GM12878 (cell line): ENCODE data around the gene SLC15A3. TPM values are rescaled to one million over a fixed set of nuclear protein-coding genes. Genes with fewer than 3 reads are reported as not detected.

ENCODE experiments used
- ATAC-seq: fragments of 200-7000 bp; cut with Tn5 transposase; 3 replicates; pipeline ENCODE4 v1.9.1; 2020; ENCODE audit warnings: mild to moderate bottlenecking, moderate library complexity
- BruUV-seq: library from RNA; stranded (reverse); fragments of 400-500 nt; replicated peaks from 2 replicates; lab custom pipeline; 2021; lab: Mats Ljungman, UMichigan
- CTCF ChIA-PET: fragments of 300-600 bp; sonication (Branson Sonifier 250); formaldehyde crosslinking; extraction: SDS; loops from one replicate; lab custom pipeline; 2021; ENCODE audit warnings: inconsistent platforms; lab: Yijun Ruan, JAX
- POLR2A ChIA-PET: fragments of 350-600 bp; formaldehyde crosslinking; extraction: SDS; loops from one replicate; lab custom pipeline; 2021; ENCODE audit warnings: inconsistent platforms; lab: Charles Lee
- RAD21 ChIA-PET: fragments of 300-600 bp; sonication (Branson Sonifier 250); formaldehyde crosslinking; loops from one replicate; lab custom pipeline; 2023; ENCODE audit warnings: antibody characterized with exemption; ENCODE audit not compliant: unreplicated experiment; lab: Charles Lee
- SMC1A ChIA-PET: fragments of 300-600 bp; sonication (Branson Sonifier 250); formaldehyde crosslinking; loops from one replicate; lab custom pipeline; 2023; ENCODE audit not compliant: unreplicated experiment, uncharacterized antibody; lab: Charles Lee
- DNase-seq: peaks from one replicate; pipeline ENCODE4 v3.0.0-alpha.2; 2011; ENCODE audit warnings: low read depth, low spot score
- FAIRE-seq: peaks from 3 replicates; lab custom pipeline; 2011; peaks lifted over from hg19 to GRCh38; lab: Jason Lieb, UNC
- H2AFZ ChIP-seq: 2 replicates; pipeline ENCODE4 v1.6.0; 2011; ENCODE audit warnings: low read depth, low read length, control low read depth; ENCODE audit not compliant: control insufficient read depth
- H3K27ac ChIP-seq: 2 replicates; pipeline ENCODE4 v1.5.1; 2011; ENCODE audit warnings: control low read depth; ENCODE audit not compliant: control insufficient read depth, insufficient read depth
- H3K27me3 ChIP-seq, 2 experiments: replicated peaks in 1 of 2; 2 replicates each; pipeline versions ENCODE4 v1.6.0 to v1.6.1; 2011; ENCODE audit warnings: low read length in 1 of 2; ENCODE audit not compliant: control insufficient read depth in 2 of 2, insufficient read depth in 2 of 2
- H3K36me3 ChIP-seq, 2 experiments: 2 replicates each; pipeline ENCODE4 v1.5.1; 2011; ENCODE audit warnings: low read length in 1 of 2; ENCODE audit not compliant: control insufficient read depth in 2 of 2, insufficient read depth in 2 of 2
- H3K4me1 ChIP-seq: 2 replicates; pipeline ENCODE4 v1.6.1; 2011; ENCODE audit warnings: mild to moderate bottlenecking, low read length, moderate library complexity, mixed read lengths; ENCODE audit not compliant: control insufficient read depth, insufficient read depth
- H3K4me2 ChIP-seq: 2 replicates; pipeline ENCODE4 v1.6.0; 2011; ENCODE audit warnings: control low read depth; ENCODE audit not compliant: control insufficient read depth, insufficient read depth
- H3K4me3 ChIP-seq: fragments of 200-600 bp; sonication (generic); 2 replicates; pipeline ENCODE4 v1.5.1; 2016
- H3K79me2 ChIP-seq: 2 replicates; pipeline ENCODE4 v1.6.0; 2011; ENCODE audit warnings: low read length; ENCODE audit not compliant: control insufficient read depth, insufficient read depth
- H3K9ac ChIP-seq: 2 replicates; pipeline ENCODE4 v1.8.0; 2011; ENCODE audit warnings: low read length, control low read depth, mixed read lengths; ENCODE audit not compliant: control insufficient read depth, insufficient read depth
- H3K9me3 ChIP-seq: replicated peaks from 3 replicates; pipeline ENCODE4 v1.5.1; 2011; ENCODE audit warnings: mild to moderate bottlenecking, low read length; ENCODE audit not compliant: control insufficient read depth, insufficient read depth
- H4K20me1 ChIP-seq: 2 replicates; pipeline ENCODE4 v1.6.0; 2011; ENCODE audit not compliant: control insufficient read depth, insufficient read depth
- HDAC6 ChIP-seq: fragments of 200-600 bp; sonication (generic); IDR thresholded peaks from one replicate; pipeline ENCODE4 v1.8.0; 2017; ENCODE audit warnings: antibody characterized with exemption; ENCODE audit not compliant: unreplicated experiment
- KDM1A ChIP-seq: fragments of 200-600 bp; sonication (generic); IDR thresholded peaks from 2 replicates; pipeline ENCODE4 v1.6.1; 2016; ENCODE audit warnings: borderline replicate concordance
- POLR2A ChIP-seq: IDR thresholded peaks from 2 replicates; pipeline ENCODE4 v1.6.1; 2011; ENCODE audit warnings: low read depth, mild to moderate bottlenecking, low read length
- SIX5 ChIP-seq: IDR thresholded peaks from 2 replicates; pipeline ENCODE4 v1.6.1; 2011; ENCODE audit warnings: mild to moderate bottlenecking, low read depth, low read length, moderate library complexity; ENCODE audit not compliant: severe bottlenecking
- WGBS: methylation state at CpG from one replicate; pipeline ENCODE4 v1.1.6; 2016; ENCODE audit warnings: low lambda C conversion rate; ENCODE audit not compliant: insufficient replicate concordance, insufficient coverage; ENCODE audit errors: missing lambda C conversion rate; 5-methylcytosine and 5-hydroxymethylcytosine counted together
- in situ Hi-C: fragments of 300-500 bp; cut with MboI; formaldehyde crosslinking; loops from 9 replicates; pipeline ENCODE4 v1.14.3; 2018; ENCODE audit warnings: mixed read lengths
- intact Hi-C: fragments of 100-400 bp; cut with micrococcal nuclease; formaldehyde crosslinking; loops from one replicate; pipeline ENCODE4 v1.14.2; 2022; ENCODE audit not compliant: unreplicated experiment
- polyA plus RNA-seq, 11 experiments: library from polyadenylated mRNA; depleted of rRNA in 4 of 11; unstranded in 6 of 11; stranded (reverse) in 5 of 11; fragments of >200 nt; fragmentation: Nextera tagmentation in 4 of 11; fragmentation: Illumina TruSeq in 1 of 11; extraction: Ambion mirVana in 4 of 11; extraction: Trizol in 1 of 11; gene quantifications; 1 replicate in 1 of 11; 2 replicates in 10 of 11; pipeline versions ENCODE4 v1.2.1 to v1.2.3, GENCODE V29; 2011 to 2016; ENCODE audit warnings: inconsistent platforms in 2 of 11, missing spikeins in 2 of 11, low read depth in 1 of 11
- total RNA-seq, 4 experiments: library from RNA; depleted of rRNA in 3 of 4; stranded (reverse); fragments of >200 nt in 3 of 4; fragmentation: Illumina TruSeq in 1 of 4; extraction: Trizol in 1 of 4; gene quantifications; 2 replicates each; pipeline versions ENCODE4 v1.2.1 to v1.2.3, GENCODE V29; 2013 to 2021
- TF ChIP-seq, protein P1 (sequence below): IDR thresholded peaks from 2 replicates; pipeline ENCODE4 v1.6.1; 2012; ENCODE audit warnings: improper control_type of control experiment, low read depth, low read length; ENCODE audit not compliant: insufficient replicate concordance

The SLC15A3 gene
- total and polyA plus RNA-seq, 10 of the 15 experiments (the other 5 are each of a cell fraction or from before 2014, with no cell fraction given), result 17.7 to 102 (median 55.8) TPM

DNA sequence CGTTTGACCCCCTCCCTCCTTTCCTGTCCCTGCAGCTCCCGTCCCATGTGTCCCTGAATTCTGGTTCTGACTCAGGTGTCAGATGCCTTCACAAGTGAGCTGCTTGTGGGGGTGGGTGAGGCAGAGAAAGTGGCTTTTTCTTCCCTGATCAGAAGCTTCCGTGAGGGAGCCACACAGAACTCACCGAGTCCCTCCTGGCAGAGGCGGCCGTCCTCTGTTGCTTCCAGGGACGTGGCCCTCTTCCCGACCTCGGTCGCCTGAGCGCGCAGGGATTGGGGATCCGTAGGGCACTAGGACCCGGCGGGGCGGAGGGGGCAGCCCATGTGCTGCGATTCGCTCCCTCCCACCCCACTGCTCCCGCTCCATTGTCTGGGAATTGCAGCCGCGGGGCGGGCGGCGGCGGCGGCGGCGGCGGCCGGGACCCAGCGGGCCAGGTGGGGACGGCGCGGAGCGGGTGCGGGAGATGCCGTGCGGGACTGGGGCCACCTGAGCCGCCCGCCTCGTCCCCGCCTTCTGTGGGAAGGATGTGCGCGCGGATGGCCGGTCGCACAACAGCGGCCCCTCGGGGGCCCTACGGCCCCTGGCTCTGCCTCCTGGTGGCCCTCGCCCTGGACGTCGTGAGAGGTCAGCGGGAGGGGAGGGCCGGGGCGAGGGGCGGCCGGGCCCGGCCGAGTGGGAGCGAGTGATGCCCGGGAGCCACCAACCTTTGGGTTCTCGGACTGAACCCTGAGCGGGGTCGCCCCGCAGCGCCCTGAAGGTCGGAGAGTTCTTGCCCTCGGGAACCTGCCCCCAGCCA is 27.7 kb downstream of the SLC15A3 start, which contains the start of gene TMEM132A (continued):
- TF ChIP-seq, protein P1, sequence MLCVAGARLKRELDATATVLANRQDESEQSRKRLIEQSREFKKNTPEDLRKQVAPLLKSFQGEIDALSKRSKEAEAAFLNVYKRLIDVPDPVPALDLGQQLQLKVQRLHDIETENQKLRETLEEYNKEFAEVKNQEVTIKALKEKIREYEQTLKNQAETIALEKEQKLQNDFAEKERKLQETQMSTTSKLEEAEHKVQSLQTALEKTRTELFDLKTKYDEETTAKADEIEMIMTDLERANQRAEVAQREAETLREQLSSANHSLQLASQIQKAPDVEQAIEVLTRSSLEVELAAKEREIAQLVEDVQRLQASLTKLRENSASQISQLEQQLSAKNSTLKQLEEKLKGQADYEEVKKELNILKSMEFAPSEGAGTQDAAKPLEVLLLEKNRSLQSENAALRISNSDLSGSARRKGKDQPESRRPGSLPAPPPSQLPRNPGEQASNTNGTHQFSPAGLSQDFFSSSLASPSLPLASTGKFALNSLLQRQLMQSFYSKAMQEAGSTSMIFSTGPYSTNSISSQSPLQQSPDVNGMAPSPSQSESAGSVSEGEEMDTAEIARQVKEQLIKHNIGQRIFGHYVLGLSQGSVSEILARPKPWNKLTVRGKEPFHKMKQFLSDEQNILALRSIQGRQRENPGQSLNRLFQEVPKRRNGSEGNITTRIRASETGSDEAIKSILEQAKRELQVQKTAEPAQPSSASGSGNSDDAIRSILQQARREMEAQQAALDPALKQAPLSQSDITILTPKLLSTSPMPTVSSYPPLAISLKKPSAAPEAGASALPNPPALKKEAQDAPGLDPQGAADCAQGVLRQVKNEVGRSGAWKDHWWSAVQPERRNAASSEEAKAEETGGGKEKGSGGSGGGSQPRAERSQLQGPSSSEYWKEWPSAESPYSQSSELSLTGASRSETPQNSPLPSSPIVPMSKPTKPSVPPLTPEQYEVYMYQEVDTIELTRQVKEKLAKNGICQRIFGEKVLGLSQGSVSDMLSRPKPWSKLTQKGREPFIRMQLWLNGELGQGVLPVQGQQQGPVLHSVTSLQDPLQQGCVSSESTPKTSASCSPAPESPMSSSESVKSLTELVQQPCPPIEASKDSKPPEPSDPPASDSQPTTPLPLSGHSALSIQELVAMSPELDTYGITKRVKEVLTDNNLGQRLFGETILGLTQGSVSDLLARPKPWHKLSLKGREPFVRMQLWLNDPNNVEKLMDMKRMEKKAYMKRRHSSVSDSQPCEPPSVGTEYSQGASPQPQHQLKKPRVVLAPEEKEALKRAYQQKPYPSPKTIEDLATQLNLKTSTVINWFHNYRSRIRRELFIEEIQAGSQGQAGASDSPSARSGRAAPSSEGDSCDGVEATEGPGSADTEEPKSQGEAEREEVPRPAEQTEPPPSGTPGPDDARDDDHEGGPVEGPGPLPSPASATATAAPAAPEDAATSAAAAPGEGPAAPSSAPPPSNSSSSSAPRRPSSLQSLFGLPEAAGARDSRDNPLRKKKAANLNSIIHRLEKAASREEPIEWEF, result no peak

DNA sequence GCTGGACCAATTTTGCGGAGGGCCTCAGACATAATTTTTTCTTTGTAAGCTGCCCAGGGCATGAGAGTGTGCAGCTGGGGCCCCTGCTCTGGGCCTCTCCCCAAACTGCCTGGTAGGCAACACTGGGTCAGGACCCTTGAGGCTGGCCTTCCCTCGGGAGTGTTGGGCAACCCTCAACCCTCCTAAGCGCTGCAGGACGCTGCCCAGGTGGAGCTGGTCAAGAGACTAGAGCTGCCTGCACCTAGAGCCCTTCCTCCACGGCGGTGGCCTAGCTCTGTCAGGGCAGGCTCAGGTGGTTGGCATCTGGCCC is 28.2 kb downstream of the SLC15A3 start:
- DNase-seq, result no peak
- H3K9ac ChIP-seq, result peak overlapping the region; percentile 48; the same call in 1 of the 2 replicates
- SMC1A ChIA-PET, result interaction anchor here (1.7 to 1.8 kb wide), 2 partner anchors 8 to 10 kb away, joined by 5 to 7 read pairs; partner anchors contain the start of gene TMEM109
- peak; percentile 11 for ATAC-seq
- H3K4me3 ChIP-seq, result peak overlapping the region; percentile 59
- H3K79me2 ChIP-seq, result peaks cover 7% of the 10 kb centered on the region; the same call in 1 of the 2 replicates
- H3K27ac ChIP-seq, result no peak overlapping the region
- H3K4me2 ChIP-seq, result peak overlapping the region; percentile 98
- H3K36me3 ChIP-seq, result peaks cover 17 to 21% of the 10 kb centered on the region in 2 experiments
- no peak for TF ChIP-seq KDM1A
- no peak for TF ChIP-seq SIX5
- TF ChIP-seq HDAC6, result no peak
- TF ChIP-seq POLR2A, result peak; percentile 35; the same call in 1 of the 2 replicates
- RAD21 ChIA-PET, result interaction anchor here (0.5 to 1.8 kb wide), 7 partner anchors 8 to 745 kb away, joined by 3 to 8 read pairs (median 4); partner anchors contain the start of gene TMEM109
- 19% methylated on average over 6 of the region's 6 CpGs for WGBS
- no peak for FAIRE-seq
- H4K20me1 ChIP-seq, result no peaks in the 10 kb centered on the region
- H3K27me3 ChIP-seq, result no peaks in the 10 kb centered on the region
- POLR2A ChIA-PET, result interaction anchor here (0.8 to 1.7 kb wide), 4 partner anchors 8 to 161 kb away, joined by 3 to 9 read pairs (median 4); partner anchors contain the start of gene TMEM109
- peaks cover 30% of the 10 kb centered on the region for H3K4me1 ChIP-seq
- H2AFZ ChIP-seq, result peak overlapping the region; percentile 68
- CTCF ChIA-PET, result interaction anchor here (0.6 to 1.5 kb wide), 4 partner anchors 9 to 234 kb away, joined by 3 to 11 read pairs (median 4); partner anchors contain the start of gene TMEM109
- intact Hi-C loops (no loop called here), in situ Hi-C loops (no loop called here)
- BruUV-seq, result no TSS peak
- no peaks in the 10 kb centered on the region for H3K9me3 ChIP-seq
